ENCODE results near the gene SVIL. TPM values are rescaled to one million over a fixed set of nuclear protein-coding genes. Genes with fewer than 3 reads are reported as not detected.
A peak's percentile ranks its signal among the peaks of the same experiment; 100 is the strongest.

SVIL gene, protein sequence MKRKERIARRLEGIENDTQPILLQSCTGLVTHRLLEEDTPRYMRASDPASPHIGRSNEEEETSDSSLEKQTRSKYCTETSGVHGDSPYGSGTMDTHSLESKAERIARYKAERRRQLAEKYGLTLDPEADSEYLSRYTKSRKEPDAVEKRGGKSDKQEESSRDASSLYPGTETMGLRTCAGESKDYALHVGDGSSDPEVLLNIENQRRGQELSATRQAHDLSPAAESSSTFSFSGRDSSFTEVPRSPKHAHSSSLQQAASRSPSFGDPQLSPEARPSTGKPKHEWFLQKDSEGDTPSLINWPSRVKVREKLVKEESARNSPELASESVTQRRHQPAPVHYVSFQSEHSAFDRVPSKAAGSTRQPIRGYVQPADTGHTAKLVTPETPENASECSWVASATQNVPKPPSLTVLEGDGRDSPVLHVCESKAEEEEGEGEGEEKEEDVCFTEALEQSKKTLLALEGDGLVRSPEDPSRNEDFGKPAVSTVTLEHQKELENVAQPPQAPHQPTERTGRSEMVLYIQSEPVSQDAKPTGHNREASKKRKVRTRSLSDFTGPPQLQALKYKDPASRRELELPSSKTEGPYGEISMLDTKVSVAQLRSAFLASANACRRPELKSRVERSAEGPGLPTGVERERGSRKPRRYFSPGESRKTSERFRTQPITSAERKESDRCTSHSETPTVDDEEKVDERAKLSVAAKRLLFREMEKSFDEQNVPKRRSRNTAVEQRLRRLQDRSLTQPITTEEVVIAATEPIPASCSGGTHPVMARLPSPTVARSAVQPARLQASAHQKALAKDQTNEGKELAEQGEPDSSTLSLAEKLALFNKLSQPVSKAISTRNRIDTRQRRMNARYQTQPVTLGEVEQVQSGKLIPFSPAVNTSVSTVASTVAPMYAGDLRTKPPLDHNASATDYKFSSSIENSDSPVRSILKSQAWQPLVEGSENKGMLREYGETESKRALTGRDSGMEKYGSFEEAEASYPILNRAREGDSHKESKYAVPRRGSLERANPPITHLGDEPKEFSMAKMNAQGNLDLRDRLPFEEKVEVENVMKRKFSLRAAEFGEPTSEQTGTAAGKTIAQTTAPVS (N-terminal part only)
- 1 to 10 TPM in 2 of 6 donors, under 1 TPM in 1, not detected in 3; 0.35 to 3.9 (median 1.6) TPM for polyA plus RNA-seq (ENCODE audit: low read depth in 6 of 6)

GRCh38 chr10:29634764-29635625 lies at the start of gene SVIL:
SVIL (minus strand) TSS chr10:29634971; CDS start chr10:29555058, 79,913 bp downstream.
- Mint-ChIP-seq H3K4me1 (peaks cover 2 to 11% (median 7%) of the 10 kb centered on the region in 3 donors), H3K36me3 (no peaks in the 10 kb centered on the region), H3K27me3 (no peaks in the 10 kb centered on the region), H3K4me3 (no peak within 1 kb of the TSS), H3K9me3 (peaks cover 0 to under 1% (median 0%) of the 10 kb centered on the region in 7 donors), H3K27ac (peak within 1 kb of the TSS in 2 of 6 donors; percentile 24 to 82)
- no peak for DNase-seq
- ATAC-seq (ENCODE audit: low read depth in 2 of 2), result no peak

DNA sequence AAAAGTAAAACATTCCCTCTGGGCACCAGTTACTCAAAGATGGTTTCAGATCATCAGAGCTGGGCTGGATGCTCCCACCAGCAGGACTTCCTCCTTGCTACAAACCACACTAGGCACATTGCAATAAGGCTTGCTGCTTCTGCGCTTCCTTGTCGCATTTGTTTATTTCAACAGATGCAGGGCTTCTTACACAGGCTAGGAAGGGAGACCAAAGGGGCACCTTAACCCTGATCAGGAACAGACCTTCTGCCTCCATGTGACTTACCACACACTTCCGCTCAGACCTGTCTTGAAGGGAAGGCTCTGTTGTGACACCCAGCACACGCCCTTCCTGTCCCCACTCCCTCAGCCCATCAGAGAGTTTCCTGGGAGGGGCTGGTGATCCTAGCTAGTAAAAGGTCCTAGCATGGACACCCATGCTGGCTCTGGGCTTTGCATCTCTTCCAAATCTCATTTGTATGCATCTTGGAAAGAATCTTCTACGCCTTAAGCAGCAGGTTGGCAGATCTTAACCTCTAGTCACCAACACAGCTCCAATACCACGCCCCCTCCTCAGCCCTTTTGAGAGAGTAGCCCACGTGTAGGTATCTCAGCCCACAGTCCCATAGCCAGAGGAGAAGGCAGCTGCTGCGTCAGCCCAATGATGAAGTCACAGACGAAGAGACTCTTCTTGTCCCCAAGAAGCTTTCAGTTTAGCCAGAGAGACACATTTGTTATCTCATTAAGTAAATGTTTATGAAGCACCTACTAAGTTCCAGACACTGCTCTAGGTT lies 47.1 kb upstream of the SVIL start:
- ATAC-seq (ENCODE audit: low read depth in 2 of 2), result peak; percentile 56 to 84
- no peaks in the 10 kb centered on the region for H3K36me3 Mint-ChIP-seq
- H3K27ac Mint-ChIP-seq, result peak overlapping the region in 5 of 6 donors; percentile 3 to 94 (median 75)
- H3K4me3 Mint-ChIP-seq, result peak overlapping the region in 6 of 8 donors; percentile 32 to 77 (median 59)
- H3K9me3 Mint-ChIP-seq, result peaks cover 0 to 4% (median 2%) of the 10 kb centered on the region in 7 donors
- no peaks in the 10 kb centered on the region for H3K27me3 Mint-ChIP-seq
- peaks cover 20 to 31% (median 24%) of the 10 kb centered on the region in 3 donors for H3K4me1 Mint-ChIP-seq
- no peak for DNase-seq

- no peaks in the 10 kb centered on the region for H3K27me3 Mint-ChIP-seq
- DNase-seq, result no peak
- ATAC-seq (ENCODE audit: low read depth in 2 of 2), result no peak
- peak overlapping the region in 2 of 8 donors; percentile 41 to 48 for H3K4me3 Mint-ChIP-seq
- H3K36me3 Mint-ChIP-seq, result peaks cover 5 to 14% of the 10 kb centered on the region in 2 donors
- H3K9me3 Mint-ChIP-seq, result peaks cover 8 to 14% (median 11%) of the 10 kb centered on the region in 7 donors
- peak overlapping the region in 1 of 6 donors; percentile 30 for H3K27ac Mint-ChIP-seq
- peaks cover 20 to 31% (median 24%) of the 10 kb centered on the region in 3 donors for H3K4me1 Mint-ChIP-seq
Measured at GRCh38 chr10:29680091-29680490, 45.3 kb upstream of the SVIL start.

DNA sequence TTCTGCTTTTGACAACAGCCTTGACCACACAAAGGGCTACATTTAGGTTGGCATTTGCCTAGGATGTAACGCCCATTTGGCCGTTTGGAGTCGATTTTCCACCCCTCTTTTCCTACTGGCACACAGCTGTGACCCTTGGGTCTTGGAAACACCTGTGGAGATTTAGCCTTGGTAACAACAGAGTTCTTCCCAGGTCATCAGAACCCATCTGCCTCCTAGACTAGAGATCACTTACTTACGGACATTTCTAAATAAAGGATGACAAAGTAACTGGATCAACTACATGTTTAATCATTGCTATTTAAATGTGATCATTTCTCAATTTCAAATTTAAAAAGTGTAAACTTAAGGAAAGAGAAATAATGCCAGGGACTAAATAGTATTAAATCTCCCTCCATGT lies 42.0 kb upstream of the SVIL start:
- no peak for DNase-seq
- Mint-ChIP-seq H3K4me3 (no peak overlapping the region), H3K9me3 (peaks cover 11 to 26% (median 17%) of the 10 kb centered on the region in 7 donors), H3K4me1 (peaks cover 15 to 19% (median 17%) of the 10 kb centered on the region in 3 donors), H3K27ac (no peak overlapping the region), H3K27me3 (no peaks in the 10 kb centered on the region), H3K36me3 (peaks cover 5 to 17% of the 10 kb centered on the region in 2 donors)
- ATAC-seq (ENCODE audit: low read depth in 2 of 2), result no peak

GRCh38 chr10:29675984-29676383 lies 41.2 kb upstream of the SVIL start:
- Mint-ChIP-seq H3K9me3 (peaks cover 11 to 26% (median 17%) of the 10 kb centered on the region in 7 donors), H3K36me3 (peaks cover 5 to 17% of the 10 kb centered on the region in 2 donors), H3K27me3 (no peaks in the 10 kb centered on the region), H3K4me1 (peaks cover 8 to 12% (median 10%) of the 10 kb centered on the region in 3 donors), H3K4me3 (no peak overlapping the region), H3K27ac (no peak overlapping the region)
- ATAC-seq (ENCODE audit: low read depth in 2 of 2) (no peak), DNase-seq (no peak)

DNA sequence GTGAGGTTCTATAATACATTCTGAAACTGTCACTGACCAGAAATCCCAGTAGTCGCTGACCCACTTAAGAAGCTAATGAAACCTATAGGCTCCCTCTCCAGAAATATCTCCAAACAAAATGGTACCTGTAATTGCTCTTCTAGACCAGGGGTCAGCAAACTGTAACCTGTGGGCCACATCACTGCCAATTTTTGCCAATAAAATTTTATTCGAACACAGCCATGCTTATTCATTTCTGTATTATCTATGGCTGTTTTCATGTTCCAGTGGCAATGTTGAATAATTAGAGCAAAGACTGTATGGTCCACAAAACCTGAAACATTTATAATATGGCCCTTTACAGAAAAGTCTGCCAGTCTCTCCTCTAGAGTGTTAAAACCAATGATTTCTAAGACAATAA lies 37.2 kb upstream of the SVIL start:
- H3K27ac Mint-ChIP-seq, result no peak overlapping the region
- DNase-seq (no peak), ATAC-seq (ENCODE audit: low read depth in 2 of 2) (no peak)
- no peak overlapping the region for H3K4me3 Mint-ChIP-seq
- peaks cover 11 to 26% (median 18%) of the 10 kb centered on the region in 7 donors for H3K9me3 Mint-ChIP-seq
- no peaks in the 10 kb centered on the region for H3K4me1 Mint-ChIP-seq
- H3K27me3 Mint-ChIP-seq, result no peaks in the 10 kb centered on the region
- peaks cover 5 to 17% of the 10 kb centered on the region in 2 donors for H3K36me3 Mint-ChIP-seq

DNA sequence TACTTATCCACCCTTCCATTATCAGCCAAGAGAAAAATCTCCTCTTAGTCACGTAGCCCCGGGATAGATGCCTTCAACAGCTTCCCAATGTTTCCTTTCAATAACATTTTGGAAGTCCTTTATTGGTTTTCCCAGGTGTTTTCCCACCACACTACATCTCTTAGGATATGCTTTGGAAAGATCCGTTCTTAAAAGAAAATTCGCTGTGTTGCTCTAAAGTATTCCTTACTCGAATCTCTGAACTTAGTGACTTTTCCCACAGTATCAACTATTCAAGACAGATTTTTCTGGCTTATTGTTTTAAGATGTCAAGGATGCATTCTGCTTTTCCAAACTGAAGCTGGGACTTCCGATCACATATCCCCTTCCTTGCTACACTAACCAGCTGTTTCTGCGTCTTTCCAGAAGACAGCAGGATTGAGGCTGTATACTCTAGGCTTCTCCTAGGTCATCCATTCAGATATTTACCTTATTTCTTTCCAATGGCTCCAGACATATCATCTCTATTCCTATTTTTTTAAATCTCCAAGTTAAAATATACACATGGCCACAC lies 36.5 kb upstream of the SVIL start:
- no peak overlapping the region for H3K4me3 Mint-ChIP-seq

GRCh38 chr10:29670761-29671160 lies 36.0 kb upstream of the SVIL start:
- H3K9me3 Mint-ChIP-seq, result peaks cover 7 to 20% (median 12%) of the 10 kb centered on the region in 7 donors
- no peak for DNase-seq
- H3K27me3 Mint-ChIP-seq, result no peaks in the 10 kb centered on the region
- H3K27ac Mint-ChIP-seq, result no peak overlapping the region
- H3K4me3 Mint-ChIP-seq, result no peak overlapping the region
- H3K4me1 Mint-ChIP-seq, result no peaks in the 10 kb centered on the region
- ATAC-seq (ENCODE audit: low read depth in 2 of 2), result no peak
- H3K36me3 Mint-ChIP-seq, result peaks cover under 1 to 10% of the 10 kb centered on the region in 2 donors

More for the DNA sequence above, 36.5 kb upstream of the SVIL start:
- DNase-seq (no peak), ATAC-seq (ENCODE audit: low read depth in 2 of 2) (no peak)
- Mint-ChIP-seq H3K27me3 (no peaks in the 10 kb centered on the region), H3K9me3 (peaks cover 10 to 26% (median 18%) of the 10 kb centered on the region in 7 donors), H3K4me1 (no peaks in the 10 kb centered on the region), H3K27ac (no peak overlapping the region), H3K36me3 (peaks cover 5 to 16% of the 10 kb centered on the region in 2 donors)

GRCh38 chr10:29669149-29669548 lies 34.4 kb upstream of the SVIL start:
- peak overlapping the region in 1 of 6 donors; percentile 68 for H3K27ac Mint-ChIP-seq
- no peaks in the 10 kb centered on the region for H3K36me3 Mint-ChIP-seq
- H3K4me3 Mint-ChIP-seq, result no peak overlapping the region
- no peaks in the 10 kb centered on the region for H3K27me3 Mint-ChIP-seq
- H3K9me3 Mint-ChIP-seq, result peaks cover 0 to 11% (median 3%) of the 10 kb centered on the region in 7 donors
- no peaks in the 10 kb centered on the region for H3K4me1 Mint-ChIP-seq
- ATAC-seq (ENCODE audit: low read depth in 2 of 2), result no peak
- no peak for DNase-seq

DNA sequence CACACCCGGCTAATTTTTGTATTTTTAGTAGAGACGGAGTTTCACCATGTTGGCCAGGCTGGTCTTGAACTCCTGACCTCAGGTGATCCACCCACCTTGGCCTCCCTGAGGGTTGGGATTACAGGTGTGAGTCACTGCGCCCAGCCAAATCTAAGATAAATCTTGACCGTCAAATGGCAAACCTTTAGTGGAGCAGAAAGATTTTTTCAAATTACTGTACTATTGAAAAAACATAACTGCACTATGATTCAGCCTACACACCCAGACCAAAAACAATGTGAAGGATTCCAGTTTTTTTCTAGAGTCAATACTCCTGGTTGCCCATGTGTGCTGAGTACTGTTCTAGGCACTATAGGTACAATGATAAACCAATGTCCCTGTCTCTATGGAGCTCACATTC lies 33.9 kb upstream of the SVIL start:
- Mint-ChIP-seq H3K27me3 (no peaks in the 10 kb centered on the region), H3K27ac (no peak overlapping the region), H3K36me3 (no peaks in the 10 kb centered on the region), H3K9me3 (peaks cover 0 to 11% (median 3%) of the 10 kb centered on the region in 7 donors), H3K4me1 (no peaks in the 10 kb centered on the region), H3K4me3 (no peak overlapping the region)
- DNase-seq (no peak), ATAC-seq (ENCODE audit: low read depth in 2 of 2) (no peak)

DNA sequence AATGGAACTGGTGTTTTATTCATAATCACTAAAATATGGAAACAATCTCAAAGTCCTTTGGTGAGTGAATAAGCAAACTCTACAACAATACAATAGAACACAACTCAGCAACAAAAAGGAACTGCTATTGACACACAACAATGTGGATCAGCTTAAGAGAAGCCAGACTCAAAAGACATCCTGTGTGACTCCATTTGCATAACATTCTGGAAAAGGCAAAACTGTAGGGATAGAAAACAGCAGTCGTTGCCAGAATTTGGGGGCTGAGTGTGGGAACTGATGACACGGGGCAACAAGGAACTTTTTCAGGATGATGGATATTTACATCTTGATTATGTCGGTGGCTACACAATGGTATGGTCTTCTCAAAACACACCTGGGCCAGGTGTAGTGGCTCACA lies 32.4 kb upstream of the SVIL start:
- Mint-ChIP-seq H3K9me3 (peaks cover 0 to 8% (median 0%) of the 10 kb centered on the region in 7 donors), H3K36me3 (no peaks in the 10 kb centered on the region), H3K4me3 (no peak overlapping the region), H3K4me1 (no peaks in the 10 kb centered on the region), H3K27ac (no peak overlapping the region), H3K27me3 (no peaks in the 10 kb centered on the region)
- DNase-seq, result no peak
- ATAC-seq (ENCODE audit: low read depth in 2 of 2), result no peak

Measured in naive B cell (primary cell).